HG03342 (cell line): ENCODE data around the gene SRXN1.
A peak's percentile ranks its signal among the peaks of the same experiment; 100 is the strongest.
"Not testable (repeated sequence)": the region's sequence is repeated elsewhere in the genome, so short reads cannot be mapped to it uniquely, and the experiment has no call there.

Experiments used
- ATAC-seq: cut with Tn5 transposase; IDR thresholded peaks from one replicate; pipeline ENCODE4 v1.9.1; 2021; ENCODE audit warnings: mild to moderate bottlenecking, moderate library complexity; ENCODE audit not compliant: unreplicated experiment

Gene SRXN1

GRCh38 chr20:655726-656624 lies 3.0 kb upstream of the SRXN1 start:
- no peak for ATAC-seq

GRCh38 chr20:654417-654750 lies 1.4 kb upstream of the SRXN1 start:
- ATAC-seq: no peak

DNA sequence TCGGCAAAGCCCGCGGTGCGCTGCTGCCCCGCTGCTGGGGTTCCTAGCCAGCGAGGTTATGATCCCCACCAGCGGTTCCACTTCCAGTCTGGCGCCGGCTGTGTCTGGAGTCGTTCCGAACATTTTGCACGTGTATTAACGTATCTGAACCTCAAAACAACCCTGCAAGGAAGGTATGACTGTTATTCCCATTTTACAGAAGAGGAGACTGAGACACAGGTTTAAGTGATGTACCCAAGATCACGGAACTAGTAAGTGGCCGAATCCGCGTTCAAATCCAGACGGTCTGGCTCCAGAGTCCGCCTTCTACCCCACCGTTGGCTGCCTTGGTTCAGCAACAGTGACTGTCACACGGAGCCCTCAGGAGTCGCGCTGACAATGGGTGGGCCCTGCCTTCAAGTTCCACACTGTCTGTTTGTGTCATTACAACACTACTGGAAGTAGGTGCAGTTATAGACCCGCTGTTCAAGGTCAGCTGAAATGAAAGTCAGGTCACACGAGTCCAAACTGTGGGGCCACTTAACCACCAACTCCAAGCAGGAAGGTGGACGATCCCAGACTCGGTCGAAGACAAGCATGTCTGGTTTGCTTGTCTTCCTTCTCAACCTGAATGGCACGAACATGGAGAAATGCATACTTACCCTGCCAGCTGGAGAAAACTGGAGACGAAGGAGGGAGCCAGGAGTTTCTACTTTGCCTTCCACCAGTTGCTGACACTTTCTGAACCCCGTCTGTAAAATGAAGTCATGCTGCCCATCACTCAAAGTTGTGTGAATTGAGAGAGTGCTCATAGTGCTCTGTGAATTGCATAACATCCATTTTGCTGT lies 803 bp upstream of the SRXN1 start:
- no peak for ATAC-seq

- peak; percentile 24 for ATAC-seq
Measured at GRCh38 chr20:652615-653109, 338 bp downstream of the SRXN1 start.

GRCh38 chr20:651713-652614 lies 1.0 kb downstream of the SRXN1 start:
- no peak for ATAC-seq

DNA sequence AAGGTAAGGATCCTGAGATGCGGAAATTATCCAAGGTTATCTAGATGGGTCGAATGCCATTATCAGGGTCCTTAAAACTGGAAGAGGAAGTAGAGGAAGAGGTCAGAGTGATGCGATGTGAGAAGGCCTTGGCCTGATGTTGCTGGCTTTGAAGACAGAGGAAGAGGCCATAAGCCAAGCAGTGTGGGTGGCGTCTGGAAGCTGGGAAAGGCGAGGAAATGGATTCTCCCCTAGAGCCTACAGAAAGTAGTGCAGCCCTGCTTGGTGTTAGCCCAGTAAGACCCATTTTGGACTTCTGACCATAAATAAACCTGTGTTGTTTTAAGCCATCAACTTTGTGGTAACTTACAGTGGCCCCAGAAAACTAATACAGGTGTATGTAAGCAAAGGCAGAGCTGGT lies 2.0 kb downstream of the SRXN1 start:
- no peak for ATAC-seq

DNA sequence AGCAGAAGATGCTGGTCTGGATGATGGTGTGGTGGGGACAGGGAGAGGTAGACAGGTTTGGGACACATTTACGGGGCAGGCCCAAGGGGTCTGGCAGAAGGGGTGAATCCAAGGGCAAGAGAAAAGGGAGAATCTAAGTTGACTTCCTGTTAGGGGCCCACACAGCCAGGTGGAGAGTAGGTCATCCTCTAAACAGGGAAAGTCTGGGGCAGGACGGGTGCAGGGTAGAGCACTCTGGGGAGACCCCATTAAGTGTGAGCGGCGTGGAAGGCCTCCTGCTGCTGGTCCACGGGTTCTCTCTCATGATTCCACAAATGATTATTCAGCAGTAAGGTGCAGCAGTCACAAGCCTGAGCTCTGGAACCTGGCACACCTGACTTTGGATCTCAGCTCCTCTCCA lies 2.7 kb downstream of the SRXN1 start:
- no peak for ATAC-seq

GRCh38 chr20:647479-648019 lies 5.5 kb downstream of the SRXN1 start:
- ATAC-seq: no peak

GRCh38 chr20:646868-647233 lies 6.1 kb downstream of the SRXN1 start:
- no peak for ATAC-seq

GRCh38 chr20:646107-646867 lies 6.7 kb downstream of the SRXN1 start:
- no peak for ATAC-seq

- ATAC-seq: peak; percentile 69
Measured at GRCh38 chr20:645318-646106, 7.5 kb downstream of the SRXN1 start.

GRCh38 chr20:644692-645317 lies 8.2 kb downstream of the SRXN1 start:
- ATAC-seq: no peak

DNA sequence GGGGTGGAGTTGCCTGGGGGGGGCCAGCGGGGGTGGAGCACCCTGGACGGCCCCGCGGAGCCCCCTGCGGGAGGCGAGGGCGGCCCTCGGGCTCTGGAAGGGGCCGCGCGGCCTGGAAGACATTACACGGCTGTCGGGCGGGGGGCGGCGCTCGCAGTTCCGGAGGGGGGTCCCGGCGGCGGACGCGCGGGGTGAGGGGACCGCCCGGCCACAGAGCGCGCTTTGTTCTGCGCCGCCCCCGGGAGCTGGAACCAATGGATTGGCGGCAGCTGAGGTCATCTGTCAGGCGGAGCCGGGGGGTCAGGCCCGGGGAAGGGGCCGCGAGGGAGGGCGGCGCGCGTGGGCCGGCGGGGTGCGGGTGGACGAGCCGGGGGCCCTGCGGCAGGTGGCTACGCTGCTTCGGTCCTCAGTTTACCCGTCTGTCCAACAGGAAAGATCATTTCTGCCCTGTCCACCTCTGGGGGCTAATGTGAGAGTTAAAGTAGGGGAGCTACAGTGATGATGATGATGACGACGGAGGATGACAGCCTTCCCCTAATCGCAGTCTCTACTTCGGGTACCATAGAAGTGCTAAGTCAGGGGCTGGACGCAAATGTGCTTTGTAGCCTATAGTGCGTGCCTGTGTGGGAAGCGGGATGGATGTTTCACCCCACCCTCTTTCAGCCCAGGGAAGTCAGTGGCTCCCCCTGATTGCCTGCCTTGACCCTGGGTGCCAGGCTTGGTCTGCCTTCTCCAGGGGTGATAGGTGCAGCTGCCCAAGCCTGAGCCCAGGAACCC lies 10.4 kb downstream of the SRXN1 start:
- ATAC-seq: no peak

DNA sequence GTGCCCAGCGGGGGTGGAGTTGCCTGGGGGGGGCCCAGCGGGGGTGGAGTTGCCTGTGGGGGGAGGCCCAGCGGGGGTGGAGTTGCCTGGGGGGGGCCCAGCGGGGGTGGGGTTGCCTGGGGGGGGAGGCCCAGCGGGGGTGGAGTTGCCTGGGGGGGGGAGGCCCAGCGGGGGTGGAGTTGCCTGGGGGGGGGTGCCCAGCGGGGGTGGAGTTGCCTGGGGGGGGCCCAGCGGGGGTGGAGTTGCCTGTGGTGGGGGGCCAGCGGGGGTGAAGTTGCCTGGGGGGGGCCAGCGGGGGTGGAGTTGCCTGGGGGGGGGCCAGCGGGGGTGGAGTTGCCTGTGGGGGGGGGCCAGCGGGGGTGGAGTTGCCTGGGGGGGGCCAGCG lies 11.0 kb downstream of the SRXN1 start:
- not testable (repeated sequence) for ATAC-seq

- no peak for ATAC-seq
Measured at GRCh38 chr20:641516-641875, 11.5 kb downstream of the SRXN1 start.

DNA sequence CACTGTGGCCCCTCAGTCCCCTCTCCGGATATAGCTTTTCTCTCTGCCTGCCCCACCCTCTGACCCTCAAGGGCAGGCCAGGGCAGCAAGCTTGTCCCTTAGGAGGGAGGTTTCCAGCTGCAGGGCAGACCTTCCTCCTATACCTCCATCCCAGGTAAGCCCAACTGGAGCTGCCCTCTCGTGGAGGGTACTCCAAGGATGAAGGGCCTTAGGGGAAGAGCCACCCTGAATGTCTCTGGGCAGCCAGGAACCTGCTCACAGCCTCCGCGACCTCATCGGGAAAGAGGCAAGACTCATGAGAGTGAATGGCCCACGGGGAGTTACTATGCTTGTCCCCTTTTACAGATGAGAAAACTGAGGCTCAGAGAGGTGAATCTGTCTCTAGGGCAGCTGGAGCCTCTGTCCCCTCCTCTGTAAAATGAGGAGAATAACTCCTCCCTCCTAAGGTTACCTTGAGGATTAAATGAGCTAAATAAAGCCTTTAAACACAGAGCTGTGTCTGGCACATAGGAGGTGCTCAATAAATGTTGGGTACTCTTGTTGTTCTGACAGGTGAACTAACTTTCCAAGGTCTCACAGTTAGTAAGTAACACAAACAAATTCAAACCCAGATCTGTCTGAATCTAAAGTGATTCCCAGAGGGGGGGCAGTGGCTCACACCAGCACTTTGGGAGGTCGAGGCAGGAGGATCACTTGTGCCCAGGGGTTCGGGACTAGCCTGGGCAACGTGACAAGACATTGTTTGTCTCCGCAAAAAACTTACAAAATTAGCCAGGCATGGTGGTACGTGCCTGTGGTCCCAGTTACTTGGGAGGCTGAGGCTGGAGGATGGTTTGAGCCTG lies 12.1 kb downstream of the SRXN1 start:
- no peak for ATAC-seq

GRCh38 chr20:638579-638978 lies 14.4 kb downstream of the SRXN1 start:
- no peak for ATAC-seq
